HG03558 (cell line): ENCODE data around the gene FNDC3B.

ENCODE experiments used
- ATAC-seq: cut with Tn5 transposase; IDR thresholded peaks from one replicate; pipeline ENCODE4 v1.9.1; 2021; ENCODE audit warnings: moderate number of reproducible peaks; ENCODE audit not compliant: unreplicated experiment; ENCODE audit errors: extremely low read depth

The FNDC3B gene

DNA sequence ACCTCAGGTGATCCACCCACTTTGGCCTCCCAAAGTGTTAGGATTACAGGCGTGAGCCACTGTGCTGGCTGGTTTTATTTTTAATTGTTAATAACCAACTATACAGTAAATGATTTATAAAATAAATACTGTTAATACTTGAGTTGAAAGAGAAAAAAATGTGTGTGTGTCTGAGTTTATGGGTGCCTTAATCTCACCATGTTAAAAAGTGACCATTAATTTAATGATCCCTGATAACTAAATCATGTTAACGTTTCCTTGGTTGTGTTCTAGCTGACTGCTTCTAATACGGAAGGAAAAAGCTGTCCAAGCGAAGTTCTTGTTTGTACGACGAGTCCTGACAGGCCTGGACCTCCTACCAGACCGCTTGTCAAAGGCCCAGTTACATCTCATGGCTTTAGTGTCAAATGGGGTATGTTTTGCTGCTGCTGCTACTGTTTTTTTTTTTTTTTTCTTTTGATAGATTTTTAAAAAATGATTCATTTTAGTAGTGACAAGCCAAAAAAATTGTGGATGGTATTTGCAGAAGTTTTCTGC, 295.4 kb downstream of the FNDC3B start:
- no peak for ATAC-seq

DNA sequence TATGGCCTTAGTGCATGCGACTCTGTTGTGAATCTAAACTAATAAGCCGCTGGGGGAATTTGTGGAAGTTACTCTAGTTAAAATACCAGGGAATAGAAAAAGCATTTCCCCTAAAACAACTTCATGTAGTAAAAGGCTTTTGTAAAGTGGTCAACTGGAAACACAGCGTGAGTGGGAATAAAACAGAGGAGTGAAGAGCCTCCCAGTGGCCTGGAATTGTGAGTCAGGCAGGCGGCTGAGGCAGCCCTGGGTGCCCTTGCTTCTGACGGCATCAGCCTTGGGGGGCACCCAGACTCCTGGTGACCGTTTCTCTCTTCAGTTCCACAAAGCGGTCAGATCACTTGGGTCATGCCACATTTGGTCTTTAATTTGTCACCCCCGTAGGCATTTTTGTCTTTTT, 300.5 kb downstream of the FNDC3B start:
- no peak for ATAC-seq

DNA sequence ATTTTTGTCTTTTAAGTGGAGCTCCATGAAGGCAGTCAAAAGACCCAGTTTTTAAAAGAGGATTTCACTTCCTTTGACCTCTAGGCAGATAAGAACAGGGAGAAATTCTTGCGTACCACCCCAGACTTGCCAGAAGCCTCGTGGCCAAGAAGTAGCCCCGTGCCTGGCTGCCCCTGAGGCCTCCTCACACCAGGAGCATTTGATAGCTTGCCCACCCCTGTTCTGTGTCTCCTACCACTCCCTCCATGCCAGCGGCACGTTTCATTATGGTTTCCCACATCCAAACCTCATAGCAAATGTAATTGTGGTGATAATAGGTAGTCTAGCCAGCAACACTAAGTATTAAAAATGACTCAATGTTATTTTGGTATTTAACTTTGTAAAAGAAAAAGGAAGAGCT, 301.2 kb downstream of the FNDC3B start:
- ATAC-seq: no peak

DNA sequence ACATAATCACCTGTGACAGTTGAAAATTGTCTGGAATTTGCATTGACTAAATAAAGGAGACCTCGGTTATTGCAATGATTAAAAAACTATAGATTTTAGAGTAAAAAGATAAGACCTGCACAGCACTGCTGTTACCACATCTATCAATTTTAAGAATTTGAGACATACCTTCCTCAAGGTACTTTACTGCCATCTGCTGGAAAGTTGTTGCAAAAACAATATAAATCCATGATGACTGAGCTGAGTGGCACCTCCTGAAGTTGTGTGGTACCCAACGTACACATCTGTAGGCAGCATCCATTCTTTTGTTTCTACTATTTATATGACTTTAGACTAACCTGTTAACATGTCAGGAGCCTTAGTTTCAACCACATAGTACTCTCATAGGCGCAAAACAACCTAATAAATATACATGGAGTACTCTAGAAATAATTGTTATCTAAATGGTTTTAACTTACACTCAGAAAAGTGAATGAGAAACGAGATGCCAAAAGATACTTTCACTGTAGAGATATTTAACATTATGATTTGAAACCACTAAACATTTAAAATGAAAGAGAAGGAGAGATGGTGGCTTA, 302.2 kb downstream of the FNDC3B start:
- no peak for ATAC-seq

DNA sequence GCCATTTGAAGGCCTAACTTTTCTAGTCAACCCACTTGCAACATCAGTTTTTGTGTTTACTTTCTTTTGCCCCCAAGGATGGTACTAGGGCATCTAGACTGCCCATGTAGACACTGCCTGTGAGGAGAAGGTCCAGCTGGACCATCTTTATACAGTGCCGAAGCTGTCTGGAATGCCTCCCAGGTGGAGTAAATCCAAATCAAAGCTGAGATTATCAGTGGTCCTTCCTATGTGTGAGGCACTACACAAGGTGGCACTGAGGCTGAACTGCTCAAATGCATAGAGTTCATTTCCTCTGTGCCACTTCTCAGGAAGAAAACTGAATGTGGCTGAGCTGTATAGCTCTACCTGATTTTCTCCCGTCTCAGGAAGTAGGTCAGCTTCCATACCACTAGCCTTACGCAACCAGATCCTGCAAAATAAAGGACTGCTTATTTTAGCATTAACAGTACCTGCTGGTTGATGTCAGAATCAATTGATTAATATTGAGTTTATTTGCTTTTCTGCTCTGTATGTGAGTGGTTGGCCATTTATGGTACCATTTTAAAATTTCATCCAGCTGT, 302.8 kb downstream of the FNDC3B start:
- ATAC-seq: no peak

DNA sequence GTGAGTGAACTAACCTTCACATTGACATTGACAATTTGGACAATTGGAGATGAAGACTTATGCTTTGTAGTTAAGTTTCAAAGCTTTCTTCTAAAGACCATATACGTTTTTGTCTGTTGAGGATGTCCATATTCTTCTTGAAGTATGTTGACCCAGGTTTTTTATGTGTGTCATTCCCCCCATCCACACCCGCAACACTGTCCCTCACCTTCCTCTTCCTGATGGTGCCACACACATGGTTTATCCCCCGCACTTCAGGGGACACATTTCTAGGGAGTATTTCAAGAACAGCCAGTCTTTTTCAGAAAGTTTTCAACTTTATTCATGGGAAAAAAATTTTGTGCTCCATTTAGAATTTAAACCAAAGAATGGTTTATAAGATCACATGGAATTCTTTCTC, 303.7 kb downstream of the FNDC3B start:
- no peak for ATAC-seq

DNA sequence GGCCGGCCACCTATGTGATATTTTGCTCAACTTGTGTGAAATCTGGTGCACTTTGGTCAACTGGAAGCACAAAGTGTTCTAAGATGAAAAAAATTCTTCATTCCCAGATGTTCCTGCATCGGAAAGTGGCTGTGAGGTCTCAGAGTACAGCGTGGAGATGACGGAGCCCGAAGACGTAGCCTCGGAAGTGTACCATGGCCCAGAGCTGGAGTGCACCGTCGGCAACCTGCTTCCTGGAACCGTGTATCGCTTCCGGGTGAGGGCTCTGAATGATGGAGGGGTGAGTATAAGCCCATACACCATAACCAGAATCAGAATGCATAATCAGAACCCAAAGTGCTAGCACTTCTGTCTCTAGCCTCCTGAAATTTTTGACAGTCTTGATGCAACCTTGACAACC, 304.6 kb downstream of the FNDC3B start:
- no peak for ATAC-seq

DNA sequence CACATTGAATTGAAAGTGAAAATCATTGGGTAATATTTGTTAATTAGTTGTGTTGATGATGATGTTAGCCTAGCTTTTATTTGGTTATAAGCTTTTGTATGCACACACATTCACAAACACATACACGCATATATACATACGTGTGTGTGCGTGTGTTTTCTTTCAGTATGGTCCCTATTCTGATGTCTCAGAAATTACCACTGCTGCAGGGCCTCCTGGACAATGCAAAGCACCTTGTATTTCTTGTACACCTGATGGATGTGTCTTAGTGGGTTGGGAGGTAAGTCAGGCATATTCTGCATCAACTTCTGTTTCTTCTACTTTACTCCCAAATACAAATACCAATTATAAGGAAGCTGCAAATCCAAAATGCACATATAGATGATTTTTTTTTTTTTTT, 306.8 kb downstream of the FNDC3B start:
- no peak for ATAC-seq

DNA sequence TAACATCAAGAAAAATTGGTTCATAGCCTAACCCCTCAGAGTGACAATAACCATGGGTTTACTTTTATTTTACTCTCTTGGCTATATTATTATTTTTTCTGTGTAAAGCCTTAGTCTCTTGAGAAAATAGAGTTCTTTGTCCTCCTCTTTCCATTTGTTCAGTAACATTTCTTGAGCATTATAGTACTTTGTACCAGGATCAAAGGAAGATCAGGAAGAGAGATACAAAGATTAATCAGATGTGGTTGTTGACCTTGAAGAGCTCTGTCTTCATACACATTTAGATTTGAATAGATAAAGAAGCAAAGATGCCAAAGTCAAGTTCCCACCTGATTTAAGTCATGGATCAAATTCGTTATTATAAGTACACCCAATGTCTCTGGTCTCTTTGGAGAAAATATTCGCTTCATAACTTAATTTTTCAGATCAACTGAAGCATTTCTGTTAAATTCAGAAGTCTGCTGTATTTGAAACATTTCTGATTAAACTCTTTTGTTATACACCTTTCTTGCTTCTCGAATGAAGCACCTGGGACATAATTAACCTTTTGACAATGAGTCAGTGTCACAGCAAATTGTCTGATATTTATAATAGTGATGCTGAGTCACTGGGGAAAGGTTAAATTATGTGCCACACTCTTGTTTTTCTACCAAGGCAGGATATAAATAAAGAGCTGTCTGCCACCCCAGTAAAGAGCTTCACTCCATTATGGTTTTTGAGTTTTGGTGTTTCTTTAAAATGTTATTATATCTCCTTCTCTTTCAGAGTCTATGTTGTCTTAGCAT, 308.7 kb downstream of the FNDC3B start:
- no peak for ATAC-seq

DNA sequence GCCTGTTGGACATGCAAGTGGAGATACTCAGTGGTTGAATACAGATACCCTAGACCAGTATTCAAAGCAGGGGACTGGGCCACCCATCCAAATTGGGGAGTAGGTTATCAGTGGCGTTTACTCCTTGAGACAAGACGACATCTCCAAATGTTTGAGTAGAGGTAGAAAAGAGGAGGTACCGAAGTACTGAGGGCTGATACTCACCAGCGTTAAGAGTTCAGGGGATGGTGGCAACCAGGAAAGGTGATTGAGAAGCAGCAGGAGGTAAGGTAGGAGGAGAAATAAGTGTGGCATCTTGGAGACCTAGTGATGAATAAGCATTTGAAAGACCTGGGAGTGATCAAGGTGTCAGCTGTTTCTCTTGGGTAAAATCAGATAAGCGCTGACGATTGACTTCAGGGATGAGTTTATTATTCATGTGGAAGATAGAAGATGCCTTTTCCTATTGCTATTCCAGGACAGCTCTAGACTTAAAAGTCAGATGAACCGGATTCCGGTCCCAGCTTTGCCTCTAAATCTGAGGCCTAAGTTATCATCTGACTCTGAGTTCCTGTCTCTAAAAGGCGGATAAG, 312.6 kb downstream of the FNDC3B start:
- ATAC-seq: no peak

DNA sequence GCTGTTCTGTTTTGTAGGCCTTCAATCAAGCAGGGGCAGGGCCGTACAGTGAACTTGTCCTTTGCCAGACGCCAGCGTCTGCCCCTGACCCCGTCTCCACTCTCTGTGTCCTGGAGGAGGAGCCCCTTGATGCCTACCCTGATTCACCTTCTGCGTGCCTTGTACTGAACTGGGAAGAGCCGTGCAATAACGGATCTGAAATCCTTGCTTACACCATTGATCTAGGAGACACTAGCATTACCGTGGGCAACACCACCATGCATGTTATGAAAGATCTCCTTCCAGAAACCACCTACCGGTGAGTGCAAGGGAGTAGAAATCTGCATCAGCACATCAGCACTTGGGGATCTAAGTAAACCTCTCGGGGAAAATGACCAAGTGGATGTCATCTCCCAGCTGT, 313.4 kb downstream of the FNDC3B start:
- no peak for ATAC-seq

DNA sequence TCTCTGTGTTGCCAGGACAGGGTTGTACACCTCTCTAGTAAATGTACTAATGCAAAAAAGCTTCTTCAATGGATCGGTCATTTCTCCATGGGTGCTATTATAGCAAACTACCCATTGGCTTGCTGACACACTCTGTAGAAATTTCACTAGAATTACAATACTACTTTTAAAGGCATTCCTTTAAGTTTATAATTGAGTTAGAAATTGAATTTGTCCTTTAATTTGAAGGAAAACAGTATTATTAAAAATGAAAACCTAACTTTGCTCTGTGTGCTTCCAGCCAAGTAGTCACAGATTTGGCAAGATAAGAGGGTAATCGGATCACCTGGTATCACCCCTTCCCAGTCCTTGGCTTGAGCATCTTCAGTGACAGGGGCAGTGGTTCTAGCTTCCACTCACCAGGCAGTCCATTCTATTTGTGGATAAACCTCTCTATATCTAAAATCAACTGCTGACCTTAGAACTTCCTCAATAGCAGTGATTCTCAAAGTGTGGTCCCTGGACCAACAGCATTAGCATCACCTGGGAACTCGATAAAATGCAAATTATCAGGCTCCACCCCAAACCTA, 315.6 kb downstream of the FNDC3B start:
- no peak for ATAC-seq

DNA sequence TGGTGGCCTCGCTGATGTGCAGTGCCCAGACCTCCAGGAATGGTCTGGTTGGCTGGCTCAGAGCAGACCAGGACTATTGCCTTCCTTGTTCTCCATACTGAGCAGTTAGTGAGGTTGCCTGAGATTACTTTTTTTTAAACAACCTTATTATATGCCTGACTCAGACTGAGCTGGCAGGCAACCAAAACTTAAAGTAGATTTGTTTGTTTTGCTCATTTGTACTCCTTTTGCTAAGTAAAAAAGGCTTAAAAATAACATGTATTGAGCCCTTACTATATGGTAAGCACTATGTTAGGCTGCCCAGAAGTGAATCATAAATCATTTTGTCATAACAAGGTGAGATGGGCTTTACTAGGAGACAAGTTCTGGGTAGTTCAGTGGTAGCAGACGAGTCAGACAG, 316.5 kb downstream of the FNDC3B start:
- no peak for ATAC-seq

DNA sequence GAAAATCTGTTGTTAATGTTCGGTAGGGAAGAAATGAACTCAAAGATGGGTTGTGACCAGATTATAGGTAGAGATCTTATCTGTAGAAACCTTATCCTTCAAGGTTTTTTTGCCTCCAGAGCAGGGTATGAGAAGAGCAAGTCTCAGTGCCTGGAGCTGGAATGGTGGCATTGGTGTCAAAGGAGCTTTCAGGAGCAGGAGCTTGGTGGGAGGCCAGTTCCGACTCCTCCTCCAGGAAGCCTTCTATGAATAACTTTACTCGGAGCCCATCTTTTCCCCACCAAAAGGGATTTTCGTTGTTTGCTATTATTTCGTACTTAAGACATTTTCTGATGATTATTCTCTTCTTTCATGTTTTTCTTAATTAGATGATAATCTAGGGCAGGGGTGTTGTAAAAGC, 317.0 kb downstream of the FNDC3B start:
- ATAC-seq: no peak

DNA sequence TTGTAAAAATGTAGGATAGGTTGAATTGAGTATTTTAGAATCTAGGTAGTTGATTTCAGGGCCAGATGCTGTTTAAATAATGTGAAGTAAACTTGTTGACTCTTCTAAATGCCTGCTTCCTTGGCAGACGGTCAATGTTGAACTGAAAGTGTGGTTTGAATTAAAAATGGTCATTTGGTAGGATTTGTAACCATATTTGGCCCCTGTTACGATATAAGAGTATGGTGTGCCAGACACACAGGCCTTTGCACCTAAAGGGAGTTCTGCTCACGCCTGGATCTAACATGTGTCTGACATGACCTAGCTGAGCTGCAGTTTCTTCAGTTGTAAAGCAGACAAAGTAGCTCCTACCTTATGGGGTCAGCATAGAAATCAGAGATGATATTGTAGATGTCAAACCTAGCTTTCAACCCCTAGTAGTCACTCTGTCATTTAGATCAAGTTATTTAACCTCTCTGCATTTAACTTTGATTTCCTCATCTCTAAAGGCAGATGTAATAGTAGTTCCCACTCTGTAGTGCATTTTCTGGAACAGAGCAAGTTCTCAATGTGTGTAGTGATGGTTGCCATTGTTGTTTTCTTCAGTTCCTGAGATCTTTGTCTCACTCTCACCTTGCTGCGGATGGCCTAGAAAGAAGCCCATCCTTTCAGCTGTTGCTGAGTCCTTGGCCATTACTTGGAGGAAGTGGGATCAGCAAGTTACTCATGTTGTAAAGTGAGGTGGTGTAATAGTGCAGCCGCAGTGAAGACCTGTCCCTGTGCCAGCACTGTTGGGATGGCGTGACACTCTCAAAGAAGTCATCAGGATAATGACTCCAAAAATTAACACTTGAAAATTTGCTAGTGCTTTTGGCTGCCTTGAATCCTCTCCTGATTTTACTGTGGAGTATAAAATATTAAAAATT, 318.7 kb downstream of the FNDC3B start:
- ATAC-seq: no peak

DNA sequence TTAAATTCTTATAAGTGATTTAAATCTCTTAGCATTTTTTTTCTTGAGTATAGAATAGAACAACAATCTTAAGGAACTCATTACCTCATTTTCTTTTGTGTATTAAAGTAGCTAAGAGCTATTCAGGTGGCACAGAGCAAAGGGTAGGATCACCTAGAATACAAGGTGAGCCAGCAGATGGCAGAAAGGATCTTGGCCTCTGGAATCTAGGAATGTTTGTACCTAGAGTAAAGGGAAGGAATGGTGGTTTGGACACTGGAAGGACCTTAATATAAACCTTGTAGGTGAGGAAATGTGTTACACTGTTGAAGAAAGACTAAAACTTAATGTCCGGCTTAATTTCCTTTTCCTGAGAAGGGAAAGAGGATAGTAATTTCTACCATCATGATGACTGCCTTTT, 319.9 kb downstream of the FNDC3B start:
- no peak for ATAC-seq

DNA sequence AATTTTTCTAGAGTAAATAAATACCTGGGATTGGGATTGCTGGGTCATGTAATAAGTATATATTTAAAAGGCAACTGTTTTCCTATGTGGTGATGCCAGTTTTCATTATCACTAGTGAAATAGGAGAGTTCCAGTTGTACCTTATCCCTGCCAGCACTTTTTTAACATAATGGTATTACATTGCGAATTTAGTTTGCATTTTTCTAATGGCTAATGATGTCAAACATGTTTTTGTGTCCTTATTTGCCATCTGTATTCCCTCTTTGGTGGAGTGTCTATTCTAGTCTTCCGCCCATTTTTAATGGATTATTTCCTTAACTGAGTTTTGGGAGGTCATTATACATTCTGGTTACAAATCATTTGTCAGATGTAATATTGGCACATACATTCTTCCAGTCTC, 320.6 kb downstream of the FNDC3B start:
- no peak for ATAC-seq

DNA sequence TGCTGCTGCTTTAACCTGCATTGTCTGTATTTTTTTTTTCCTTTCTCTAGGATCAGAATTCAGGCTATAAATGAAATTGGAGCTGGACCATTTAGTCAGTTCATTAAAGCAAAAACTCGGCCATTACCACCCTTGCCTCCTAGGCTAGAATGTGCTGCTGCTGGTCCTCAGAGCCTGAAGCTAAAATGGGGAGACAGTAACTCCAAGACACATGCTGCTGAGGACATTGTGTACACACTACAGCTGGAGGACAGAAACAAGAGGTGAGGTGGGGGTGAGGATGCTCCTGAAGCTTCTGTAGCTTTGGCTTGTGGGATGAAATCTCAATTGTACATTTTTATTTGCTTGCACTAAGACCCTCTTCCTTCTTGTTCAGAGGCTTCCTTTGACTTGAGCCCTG, 323.2 kb downstream of the FNDC3B start:
- no peak for ATAC-seq

DNA sequence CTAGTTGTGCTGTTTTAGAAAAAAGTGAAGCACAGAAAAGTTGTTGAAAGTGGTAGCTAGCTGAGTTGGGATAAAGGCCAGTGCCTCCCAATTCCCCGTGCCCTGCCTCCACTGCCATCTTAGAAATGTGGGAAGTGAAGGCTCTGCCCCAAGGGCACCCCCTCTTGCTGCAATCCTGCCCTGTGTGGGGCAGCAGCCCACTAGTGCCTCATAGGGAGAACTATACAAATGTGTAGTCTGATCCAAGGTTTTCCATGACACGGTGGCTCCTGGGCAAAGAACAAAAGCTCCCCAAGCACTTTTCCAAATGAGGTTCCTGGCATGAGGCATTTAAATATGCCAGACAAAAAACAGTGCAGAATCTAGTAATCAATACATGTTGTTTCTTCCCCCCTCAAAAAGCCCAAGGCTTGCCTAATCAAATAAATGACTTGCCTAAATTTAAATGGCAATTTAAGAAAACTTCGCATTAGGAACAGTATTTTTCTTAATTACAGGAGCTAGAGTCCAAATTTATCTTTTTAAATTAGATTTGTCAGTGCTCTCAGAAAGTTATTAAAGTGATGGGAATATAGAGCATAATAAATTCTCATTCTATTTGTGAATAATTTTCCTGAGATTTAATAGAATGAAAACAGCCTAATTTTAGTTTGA, 325.1 kb downstream of the FNDC3B start:
- ATAC-seq: no peak
